H1 (cell line): ENCODE measurements around the gene VSTM2L. TPM values are rescaled to one million over a fixed set of nuclear protein-coding genes. Genes with fewer than 3 reads are reported as not detected.

ENCODE experiments used
- CTCF ChIA-PET: fragments of 300-600 bp; sonication (Branson Sonifier 250); formaldehyde crosslinking; loops from one replicate; lab custom pipeline; 2021; ENCODE audit not compliant: partially characterized antibody; lab: Charles Lee
- POLR2A ChIA-PET: fragments of 300-600 bp; sonication (Branson Sonifier 250); formaldehyde crosslinking; loops from one replicate; lab custom pipeline; 2021; ENCODE audit warnings: inconsistent platforms; ENCODE audit not compliant: partially characterized antibody; lab: Charles Lee
- DNase-seq, 2 experiments: peaks; one replicate each; pipeline versions ENCODE4 v3.0.0 to v3.0.0-alpha.2; 2010 to 2022; ENCODE audit warnings: low spot score in 2 of 2, low read depth in 1 of 2, mixed read lengths in 1 of 2
- FAIRE-seq: peaks from 2 replicates; lab custom pipeline; 2011; peaks lifted over from hg19 to GRCh38; lab: Jason Lieb, UNC
- H2AFZ ChIP-seq: 2 replicates; pipeline ENCODE4 v1.8.1; 2012; ENCODE audit warnings: low read length, inconsistent platforms
- H2AK5ac ChIP-seq: 2 replicates; pipeline ENCODE4 v1.6.1; 2013; ENCODE audit warnings: low read depth, low read length
- H2BK120ac ChIP-seq: replicated peaks from 2 replicates; pipeline ENCODE3; 2013; ENCODE audit warnings: low read depth, low read length, inconsistent platforms
- H2BK12ac ChIP-seq: 2 replicates; pipeline ENCODE4 v1.6.1; 2013; ENCODE audit warnings: low read depth, low read length
- H2BK15ac ChIP-seq: 2 replicates; pipeline ENCODE4 v1.6.1; 2013; ENCODE audit warnings: low read length
- H2BK20ac ChIP-seq: 2 replicates; pipeline ENCODE4 v1.6.1; 2013; ENCODE audit warnings: low read length
- H2BK5ac ChIP-seq: 2 replicates; pipeline ENCODE4 v1.6.1; 2013; ENCODE audit warnings: low read depth, low read length
- H3K14ac ChIP-seq: 2 replicates; pipeline ENCODE4 v1.6.1; 2013; ENCODE audit warnings: inconsistent platforms; ENCODE audit not compliant: insufficient read length
- H3K18ac ChIP-seq: 2 replicates; pipeline ENCODE4 v1.6.1; 2013; ENCODE audit warnings: low read length; ENCODE audit errors: extremely low read depth
- H3K23ac ChIP-seq: 2 replicates; pipeline ENCODE4 v1.6.1; 2013; ENCODE audit warnings: inconsistent platforms; ENCODE audit not compliant: insufficient read length
- H3K23me2 ChIP-seq: 2 replicates; pipeline ENCODE4 v1.6.1; 2013; ENCODE audit warnings: low read depth, low read length
- H3K27ac ChIP-seq: 2 replicates; pipeline ENCODE4 v1.6.1; 2011; ENCODE audit warnings: low read depth, low read length, inconsistent platforms
- H3K27me3 ChIP-seq, 4 experiments: replicated peaks in 1 of 4; 1 replicate in 1 of 4; 2 replicates in 3 of 4; pipeline versions ENCODE4 v1.6.1 to v1.8.1; 2011 to 2013; ENCODE audit warnings: low read length in 3 of 4, mild to moderate bottlenecking in 3 of 4, inconsistent platforms in 2 of 4, mixed read lengths in 2 of 4, moderate library complexity in 1 of 4; ENCODE audit not compliant: control insufficient read depth in 3 of 4, insufficient read depth in 3 of 4; ENCODE audit errors: extremely low read depth in 1 of 4
- H3K36me3 ChIP-seq, 4 experiments: 2 replicates each; pipeline versions ENCODE4 v1.6.1 to v1.8.1; 2011 to 2013; ENCODE audit warnings: mild to moderate bottlenecking in 4 of 4, low read length in 3 of 4, moderate library complexity in 2 of 4, control low read depth in 1 of 4, inconsistent platforms in 1 of 4; ENCODE audit not compliant: insufficient read depth in 4 of 4, control insufficient read depth in 2 of 4
- H3K4ac ChIP-seq: replicated peaks from 2 replicates; pipeline ENCODE3; 2013; ENCODE audit warnings: low read length, low read depth, mixed read lengths, inconsistent platforms; ENCODE audit not compliant: insufficient read length
- H3K4me1 ChIP-seq, 4 experiments: replicated peaks in 1 of 4; 1 replicate in 1 of 4; 2 replicates in 3 of 4; pipeline versions ENCODE4 v1.6.1 to v1.8.1; 2011 to 2013; ENCODE audit warnings: low read length in 3 of 4, inconsistent platforms in 2 of 4, mixed read lengths in 1 of 4; ENCODE audit not compliant: insufficient read depth in 4 of 4, control insufficient read depth in 3 of 4
- H3K4me2 ChIP-seq, 2 experiments: 2 replicates each; pipeline versions ENCODE4 v1.6.1 to v1.8.1; 2011 to 2013; ENCODE audit warnings: low read depth in 2 of 2, low read length in 2 of 2, control low read depth in 1 of 2, inconsistent platforms in 1 of 2, mild to moderate bottlenecking in 1 of 2; ENCODE audit not compliant: insufficient read depth in 1 of 2
- H3K4me3 ChIP-seq, 4 experiments: fragments of 200-600, 300-600 bp in 1 of 4; sonication (generic), shearing (Covaris generic), sonication (Bioruptor Twin) in 1 of 4; 2 replicates each; pipeline versions ENCODE4 v1.5.1 to v1.8.1; 2011 to 2016; ENCODE audit warnings: low read length in 4 of 4, low read depth in 3 of 4, control low read depth in 2 of 4, inconsistent platforms in 2 of 4, mild to moderate bottlenecking in 2 of 4, mixed read lengths in 1 of 4, moderate library complexity in 1 of 4; ENCODE audit not compliant: insufficient read depth in 2 of 4; ENCODE audit errors: extremely low read depth in 1 of 4
- H3K56ac ChIP-seq: replicated peaks from 2 replicates; pipeline ENCODE3; 2013; ENCODE audit warnings: low read depth, mild to moderate bottlenecking, mixed read lengths, low read length, inconsistent platforms; ENCODE audit not compliant: insufficient read length
- H3K79me1 ChIP-seq: 2 replicates; pipeline ENCODE4 v1.6.1; 2013; ENCODE audit warnings: low read depth, low read length, control low read depth
- H3K79me2 ChIP-seq, 2 experiments: 2 replicates each; pipeline versions ENCODE4 v1.6.1 to v1.8.1; 2012 to 2013; ENCODE audit warnings: low read length in 2 of 2, mild to moderate bottlenecking in 2 of 2, inconsistent platforms in 1 of 2; ENCODE audit not compliant: insufficient read depth in 2 of 2, control insufficient read depth in 1 of 2
- H3K9ac ChIP-seq, 4 experiments: replicated peaks in 1 of 4; 1 replicate in 1 of 4; 2 replicates in 3 of 4; pipeline versions ENCODE4 v1.6.1 to v1.8.1; 2011 to 2013; ENCODE audit warnings: low read depth in 3 of 4, low read length in 3 of 4, control low read depth in 2 of 4, mild to moderate bottlenecking in 2 of 4, moderate library complexity in 2 of 4, inconsistent platforms in 1 of 4; ENCODE audit errors: extremely low read depth in 1 of 4
- H3K9me3 ChIP-seq, 2 experiments: 2 replicates each; pipeline versions ENCODE4 v1.6.1 to v1.8.1; 2012 to 2013; ENCODE audit warnings: mild to moderate bottlenecking in 2 of 2, moderate library complexity in 2 of 2, control low read depth in 1 of 2, inconsistent platforms in 1 of 2, low read depth in 1 of 2, low read length in 1 of 2, mixed read lengths in 1 of 2; ENCODE audit not compliant: insufficient read depth in 2 of 2
- H4K20me1 ChIP-seq, 2 experiments: replicated peaks in 1 of 2; 2 replicates each; pipeline versions ENCODE3 to v1.8.1; 2011 to 2013; ENCODE audit warnings: inconsistent platforms in 2 of 2, low read length in 2 of 2, mild to moderate bottlenecking in 1 of 2; ENCODE audit not compliant: insufficient read depth in 2 of 2, control insufficient read depth in 1 of 2
- H4K5ac ChIP-seq: 2 replicates; pipeline ENCODE4 v1.6.1; 2013; ENCODE audit warnings: low read length, low read depth, mixed read lengths, inconsistent platforms; ENCODE audit not compliant: insufficient read length
- H4K8ac ChIP-seq: 2 replicates; pipeline ENCODE4 v1.8.0; 2013; ENCODE audit warnings: mild to moderate bottlenecking, moderate library complexity, low read length, inconsistent platforms; ENCODE audit not compliant: insufficient read depth; ENCODE audit errors: extremely low read depth
- H4K91ac ChIP-seq: replicated peaks from 2 replicates; pipeline ENCODE3; 2013; ENCODE audit warnings: low read length, mixed read lengths, inconsistent platforms; ENCODE audit not compliant: insufficient read length
- CBX8 ChIP-seq: fragments of 300-800, 300-1000 bp; sonication (generic); IDR thresholded peaks from 2 replicates; pipeline ENCODE4 v1.7.1; 2016; ENCODE audit warnings: low read depth, low read length, borderline replicate concordance
- SAP30 ChIP-seq: fragments of 300-600 bp; sonication (generic); IDR thresholded peaks from 2 replicates; pipeline ENCODE4 v1.7.1; 2012; ENCODE audit warnings: low read length, moderate library complexity, mild to moderate bottlenecking, inconsistent platforms; ENCODE audit not compliant: insufficient read depth, insufficient replicate concordance
- SP2 ChIP-seq: IDR thresholded peaks from 2 replicates; pipeline ENCODE4 v1.6.1; 2012; ENCODE audit warnings: mild to moderate bottlenecking, low read length, inconsistent platforms
- WGBS, 2 experiments: shearing (Covaris generic) in 1 of 2; methylation state at CpG; one replicate each; pipeline versions ENCODE4 v1.1.6 to v1.1.7; 2013 to 2015; ENCODE audit warnings: low lambda C conversion rate in 2 of 2, mixed read lengths in 2 of 2, inconsistent platforms in 1 of 2, low coverage in 1 of 2, missing lambda C conversion rate in 1 of 2; ENCODE audit not compliant: insufficient replicate concordance in 2 of 2, insufficient coverage in 1 of 2, insufficient read length in 1 of 2; ENCODE audit errors: extremely low coverage in 1 of 2, missing lambda C conversion rate in 1 of 2; 5-methylcytosine and 5-hydroxymethylcytosine counted together
- polyA plus RNA-seq, 7 experiments: library from polyadenylated mRNA; depleted of rRNA in 3 of 7; stranded (reverse) in 5 of 7; unstranded in 2 of 7; fragments of >200 nt in 5 of 7; fragments of 200-250 nt in 2 of 7; gene quantifications; 1 replicate in 5 of 7; 2 replicates in 1 of 7; 4 replicates in 1 of 7; pipeline versions ENCODE4 v1.2.1 to v1.2.3, GENCODE V29; 2011 to 2013; ENCODE audit warnings: missing spikeins in 2 of 7, mixed read lengths in 2 of 7
- total RNA-seq: library from RNA; stranded (reverse); fragmentation: NEBNext Ultra II Directional; extraction: Animal tissue kit (Norgen Biotek cat#: 25700); gene quantifications from 2 replicates; pipeline ENCODE4 v1.2.1, GENCODE V29; 2021

VSTM2L gene
- total and polyA plus RNA-seq, 2 of the 8 experiments (the other 6 are each of a cell fraction or from before 2014, with no cell fraction given): 1.3 to 3.2 TPM

DNA sequence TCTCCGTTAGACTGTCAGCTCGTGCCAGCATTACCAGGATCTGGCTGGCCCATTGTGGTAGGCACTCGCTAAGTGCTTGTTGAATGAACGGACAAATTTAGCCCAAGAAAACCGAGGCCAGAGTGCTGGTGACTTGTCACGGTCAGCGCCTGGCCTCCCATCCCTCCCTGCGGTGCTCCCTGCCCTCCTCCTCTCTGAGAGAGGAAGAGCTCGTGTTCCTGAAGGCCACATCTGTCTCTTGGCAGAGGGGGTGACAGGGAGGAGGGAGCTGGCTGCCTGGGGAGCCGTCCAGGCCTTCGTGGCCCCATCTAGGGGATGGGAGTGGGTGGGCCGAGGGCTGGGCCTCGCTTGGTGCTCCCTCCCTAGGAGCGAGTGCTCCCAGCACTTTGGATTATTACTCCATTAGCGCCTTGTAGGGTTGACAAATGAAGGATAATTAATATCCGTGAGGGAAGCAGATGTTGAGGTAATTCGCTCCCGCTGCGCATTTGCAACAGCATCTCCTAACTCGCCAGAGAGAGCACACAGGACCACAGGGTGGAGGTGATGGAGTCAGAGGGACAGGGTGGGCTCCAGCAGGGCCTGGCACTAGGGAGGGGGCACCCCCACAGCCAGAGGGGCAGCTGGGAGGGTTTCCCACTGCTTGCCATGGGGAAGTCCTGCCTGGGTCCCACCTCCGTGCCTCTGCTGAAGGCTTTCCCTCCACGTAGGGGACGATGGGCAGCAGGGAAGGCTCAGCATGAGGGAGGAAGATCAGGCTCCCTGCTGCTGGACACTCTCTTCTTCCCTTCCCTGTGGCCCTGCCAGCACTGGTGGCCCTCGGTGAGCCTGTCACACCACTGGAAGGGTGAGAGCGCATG lies 37.0 kb downstream of the VSTM2L start:
- Histone ChIP-seq H3K4ac (no peak overlapping the region), H3K4me3 (no peak overlapping the region), H2AK5ac (no peak overlapping the region), H3K79me2 (no peaks in the 10 kb centered on the region), H3K9me3 (no peaks in the 10 kb centered on the region), H4K8ac (no peak overlapping the region; the same call in 1 of the 2 replicates), H3K4me1 (0 out of 7 replicates have a peak, but pooled peaks cover 0 to 4% (median 1%) of the 10 kb centered on the region in 4 experiments), H3K4me2 (no peak overlapping the region), H2BK5ac (no peak overlapping the region), H3K23ac (no peak overlapping the region), H3K14ac (no peak overlapping the region), H2AFZ (no peak overlapping the region), H4K5ac (no peak overlapping the region), H4K91ac (no peak overlapping the region), H3K36me3 (no peaks in the 10 kb centered on the region), H3K56ac (no peak overlapping the region), H2BK20ac (no peak overlapping the region), H2BK12ac (no peak overlapping the region; the same call in 1 of the 2 replicates), H3K79me1 (no peaks in the 10 kb centered on the region), H3K27ac (no peak overlapping the region), H4K20me1 (peaks cover 0 to 1% of the 10 kb centered on the region in 2 experiments), H3K27me3 (no peaks in the 10 kb centered on the region), H2BK15ac (0 out of 2 replicates have a peak overlapping the region, but pooled peaks have one; percentile 90), H3K18ac (peak overlapping the region; percentile 48; the same call in 1 of the 2 replicates), H2BK120ac (peak overlapping the region; percentile 22), H3K9ac (no peak overlapping the region), H3K23me2 (no peaks in the 10 kb centered on the region)
- 91% methylated on average over 22 of the region's 25 CpGs; no CpG with 5 or more reads in 1 of the 2 experiments for WGBS, 2 experiments
- TF ChIP-seq SP2: no peak
- no peak for TF ChIP-seq CBX8
- no peak for TF ChIP-seq SAP30
- peak in 1 of 2 experiments; percentile 42 for DNase-seq
- no peak for FAIRE-seq
- POLR2A ChIA-PET: interaction anchor here (1.7 kb wide), 1 partner anchor 16 kb away, joined by 4 read pairs; no protein-coding TSS in a partner anchor
- CTCF ChIA-PET: interaction anchor here (0.6 to 1.9 kb wide), 5 partner anchors 23 to 1023 kb away, joined by 3 to 6 read pairs (median 3); no protein-coding TSS in a partner anchor
